ENCODE data around the gene UBTD1.
A peak's percentile ranks its signal among the peaks of the same experiment; 100 is the strongest.

DNA sequence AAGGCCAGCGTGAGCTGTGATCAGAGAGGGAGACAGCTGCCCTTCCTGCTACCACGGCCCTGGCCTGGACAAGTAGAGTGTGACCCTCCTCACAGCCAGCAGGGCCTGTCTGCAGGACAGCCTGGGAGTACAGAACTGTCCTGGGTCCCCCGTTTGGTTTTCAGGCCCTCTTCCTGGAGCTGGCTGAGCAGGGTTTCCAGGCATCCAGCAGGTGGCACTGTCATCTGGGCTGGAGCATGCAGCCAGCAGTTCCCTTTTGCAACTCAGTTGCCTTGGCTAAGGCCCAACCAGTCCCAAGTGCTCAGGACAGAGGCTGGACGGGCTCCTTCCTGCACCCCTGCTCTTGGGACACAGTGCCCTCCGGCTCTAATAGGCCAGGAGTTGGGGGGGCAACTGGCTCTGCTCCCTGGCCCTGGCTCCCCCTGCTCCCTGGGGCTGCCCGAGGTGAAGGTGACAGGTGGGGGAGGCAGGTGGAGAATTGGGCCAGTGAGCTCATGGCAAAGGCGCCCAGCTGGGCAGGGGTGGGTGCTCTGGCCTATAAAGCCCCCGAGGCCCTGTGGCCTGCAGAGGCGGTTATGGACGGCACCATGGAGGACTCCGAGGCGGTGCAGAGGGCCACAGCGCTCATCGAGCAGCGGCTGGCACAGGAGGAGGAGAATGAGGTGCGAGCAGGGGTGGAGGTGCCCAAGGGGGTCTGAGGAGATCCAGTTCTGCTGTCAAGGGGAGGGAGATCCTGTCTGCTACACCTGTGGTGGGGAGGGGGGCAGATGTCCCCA is 73.7 kb downstream of the UBTD1 start, which contains the start of gene ANKRD2:
- no peak for TF ChIP-seq TAF1 (IDR thresholded peaks at IDR 0.05; ENCODE audit: borderline replicate concordance, low read depth, low read length)
- TF ChIP-seq JUND (IDR thresholded peaks at IDR 0.05; ENCODE audit: low read depth, low read length) = no peak
- no peak for TF ChIP-seq NBN (IDR thresholded peaks at IDR 0.05)
- TF ChIP-seq, protein P1, sequence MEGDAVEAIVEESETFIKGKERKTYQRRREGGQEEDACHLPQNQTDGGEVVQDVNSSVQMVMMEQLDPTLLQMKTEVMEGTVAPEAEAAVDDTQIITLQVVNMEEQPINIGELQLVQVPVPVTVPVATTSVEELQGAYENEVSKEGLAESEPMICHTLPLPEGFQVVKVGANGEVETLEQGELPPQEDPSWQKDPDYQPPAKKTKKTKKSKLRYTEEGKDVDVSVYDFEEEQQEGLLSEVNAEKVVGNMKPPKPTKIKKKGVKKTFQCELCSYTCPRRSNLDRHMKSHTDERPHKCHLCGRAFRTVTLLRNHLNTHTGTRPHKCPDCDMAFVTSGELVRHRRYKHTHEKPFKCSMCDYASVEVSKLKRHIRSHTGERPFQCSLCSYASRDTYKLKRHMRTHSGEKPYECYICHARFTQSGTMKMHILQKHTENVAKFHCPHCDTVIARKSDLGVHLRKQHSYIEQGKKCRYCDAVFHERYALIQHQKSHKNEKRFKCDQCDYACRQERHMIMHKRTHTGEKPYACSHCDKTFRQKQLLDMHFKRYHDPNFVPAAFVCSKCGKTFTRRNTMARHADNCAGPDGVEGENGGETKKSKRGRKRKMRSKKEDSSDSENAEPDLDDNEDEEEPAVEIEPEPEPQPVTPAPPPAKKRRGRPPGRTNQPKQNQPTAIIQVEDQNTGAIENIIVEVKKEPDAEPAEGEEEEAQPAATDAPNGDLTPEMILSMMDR (IDR thresholded peaks at IDR 0.05 in 2 of 3, conservative IDR thresholded peaks at IDR 0.05 in 1 of 3; ENCODE audit: control insufficient read depth in 2 of 3, extremely low read depth in 1 of 3, insufficient read depth in 1 of 3, low read depth in 3 of 3, low read length in 3 of 3) = peak; percentile 89 to 95 (median 94)
- TF ChIP-seq, protein P2, sequence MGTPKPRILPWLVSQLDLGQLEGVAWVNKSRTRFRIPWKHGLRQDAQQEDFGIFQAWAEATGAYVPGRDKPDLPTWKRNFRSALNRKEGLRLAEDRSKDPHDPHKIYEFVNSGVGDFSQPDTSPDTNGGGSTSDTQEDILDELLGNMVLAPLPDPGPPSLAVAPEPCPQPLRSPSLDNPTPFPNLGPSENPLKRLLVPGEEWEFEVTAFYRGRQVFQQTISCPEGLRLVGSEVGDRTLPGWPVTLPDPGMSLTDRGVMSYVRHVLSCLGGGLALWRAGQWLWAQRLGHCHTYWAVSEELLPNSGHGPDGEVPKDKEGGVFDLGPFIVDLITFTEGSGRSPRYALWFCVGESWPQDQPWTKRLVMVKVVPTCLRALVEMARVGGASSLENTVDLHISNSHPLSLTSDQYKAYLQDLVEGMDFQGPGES (IDR thresholded peaks at IDR 0.05) = no peak
- TF ChIP-seq, protein P3, sequence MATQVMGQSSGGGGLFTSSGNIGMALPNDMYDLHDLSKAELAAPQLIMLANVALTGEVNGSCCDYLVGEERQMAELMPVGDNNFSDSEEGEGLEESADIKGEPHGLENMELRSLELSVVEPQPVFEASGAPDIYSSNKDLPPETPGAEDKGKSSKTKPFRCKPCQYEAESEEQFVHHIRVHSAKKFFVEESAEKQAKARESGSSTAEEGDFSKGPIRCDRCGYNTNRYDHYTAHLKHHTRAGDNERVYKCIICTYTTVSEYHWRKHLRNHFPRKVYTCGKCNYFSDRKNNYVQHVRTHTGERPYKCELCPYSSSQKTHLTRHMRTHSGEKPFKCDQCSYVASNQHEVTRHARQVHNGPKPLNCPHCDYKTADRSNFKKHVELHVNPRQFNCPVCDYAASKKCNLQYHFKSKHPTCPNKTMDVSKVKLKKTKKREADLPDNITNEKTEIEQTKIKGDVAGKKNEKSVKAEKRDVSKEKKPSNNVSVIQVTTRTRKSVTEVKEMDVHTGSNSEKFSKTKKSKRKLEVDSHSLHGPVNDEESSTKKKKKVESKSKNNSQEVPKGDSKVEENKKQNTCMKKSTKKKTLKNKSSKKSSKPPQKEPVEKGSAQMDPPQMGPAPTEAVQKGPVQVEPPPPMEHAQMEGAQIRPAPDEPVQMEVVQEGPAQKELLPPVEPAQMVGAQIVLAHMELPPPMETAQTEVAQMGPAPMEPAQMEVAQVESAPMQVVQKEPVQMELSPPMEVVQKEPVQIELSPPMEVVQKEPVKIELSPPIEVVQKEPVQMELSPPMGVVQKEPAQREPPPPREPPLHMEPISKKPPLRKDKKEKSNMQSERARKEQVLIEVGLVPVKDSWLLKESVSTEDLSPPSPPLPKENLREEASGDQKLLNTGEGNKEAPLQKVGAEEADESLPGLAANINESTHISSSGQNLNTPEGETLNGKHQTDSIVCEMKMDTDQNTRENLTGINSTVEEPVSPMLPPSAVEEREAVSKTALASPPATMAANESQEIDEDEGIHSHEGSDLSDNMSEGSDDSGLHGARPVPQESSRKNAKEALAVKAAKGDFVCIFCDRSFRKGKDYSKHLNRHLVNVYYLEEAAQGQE (IDR thresholded peaks at IDR 0.05; ENCODE audit: low read depth, low read length) = no peak
- TF ChIP-seq POLR2AphosphoS5 (IDR thresholded peaks at IDR 0.05; ENCODE audit: low read length) = no peak
- TF ChIP-seq, protein P4, sequence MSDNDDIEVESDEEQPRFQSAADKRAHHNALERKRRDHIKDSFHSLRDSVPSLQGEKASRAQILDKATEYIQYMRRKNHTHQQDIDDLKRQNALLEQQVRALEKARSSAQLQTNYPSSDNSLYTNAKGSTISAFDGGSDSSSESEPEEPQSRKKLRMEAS (IDR thresholded peaks at IDR 0.05; ENCODE audit: low read depth, low read length) = 0 out of 2 replicates have a peak, but pooled peaks have one; percentile 29
- TF ChIP-seq, protein P5, sequence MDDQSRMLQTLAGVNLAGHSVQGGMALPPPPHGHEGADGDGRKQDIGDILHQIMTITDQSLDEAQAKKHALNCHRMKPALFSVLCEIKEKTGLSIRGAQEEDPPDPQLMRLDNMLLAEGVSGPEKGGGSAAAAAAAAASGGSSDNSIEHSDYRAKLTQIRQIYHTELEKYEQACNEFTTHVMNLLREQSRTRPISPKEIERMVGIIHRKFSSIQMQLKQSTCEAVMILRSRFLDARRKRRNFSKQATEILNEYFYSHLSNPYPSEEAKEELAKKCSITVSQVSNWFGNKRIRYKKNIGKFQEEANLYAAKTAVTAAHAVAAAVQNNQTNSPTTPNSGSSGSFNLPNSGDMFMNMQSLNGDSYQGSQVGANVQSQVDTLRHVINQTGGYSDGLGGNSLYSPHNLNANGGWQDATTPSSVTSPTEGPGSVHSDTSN (IDR thresholded peaks at IDR 0.05; ENCODE audit: insufficient replicate concordance, low read depth, low read length) = no peak
- no peak for TF ChIP-seq ZSCAN29 (IDR thresholded peaks at IDR 0.05)
- no peak for TF ChIP-seq SREBF2 (IDR thresholded peaks at IDR 0.05; ENCODE audit: low read length)
- no peak for TF ChIP-seq EP300 (IDR thresholded peaks at IDR 0.05; ENCODE audit: borderline replicate concordance in 1 of 2, control insufficient read depth in 1 of 2, low read depth in 2 of 2, low read length in 2 of 2)
- no peak for TF ChIP-seq POLR2A (IDR thresholded peaks at IDR 0.05; ENCODE audit: low read depth, low read length)

All from GM12878 (cell line).